22Rv1 (cell line): Measurements from ENCODE around the gene TCTN3.

ENCODE experiments used
- H3K27ac ChIP-seq: fragments of 450-650 bp; 2 replicates; pipeline ENCODE4 v1.5.1; 2017
- CTCF ChIP-seq: fragments of 450-650 bp; IDR thresholded peaks from 2 replicates; pipeline ENCODE4 v1.5.1; 2017; ENCODE audit warnings: mild to moderate bottlenecking
- ZFX ChIP-seq: fragments of 450-650 bp; IDR thresholded peaks from 2 replicates; pipeline ENCODE4 v1.6.1; 2017; ENCODE audit warnings: antibody characterized with exemption, borderline replicate concordance

TCTN3 gene

DNA sequence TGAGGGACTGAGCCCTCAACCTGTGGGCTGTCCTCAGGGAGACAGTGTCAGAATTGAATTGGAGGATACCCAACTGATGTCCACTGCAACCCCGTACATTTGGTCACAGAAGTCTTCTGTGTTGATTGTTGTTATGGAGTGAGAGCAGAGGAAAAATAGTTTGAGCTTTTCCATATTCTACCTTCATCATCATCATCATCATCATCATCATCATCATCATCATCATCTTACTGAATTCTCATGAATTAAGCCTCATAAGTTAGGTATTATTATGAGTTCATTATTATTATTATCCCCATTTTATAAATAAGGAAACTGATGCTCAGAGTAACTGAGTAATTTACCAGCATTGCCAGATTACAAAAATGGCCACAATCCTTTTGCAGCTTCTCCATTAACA is 45.6 kb downstream of the TCTN3 start:
- no peak overlapping the region for H3K27ac ChIP-seq
- TF ChIP-seq CTCF (no peak), ZFX (no peak)

- H3K27ac ChIP-seq = no peak overlapping the region
- no peak for TF ChIP-seq CTCF
- TF ChIP-seq ZFX = no peak
Observed at GRCh38 chr10:95646160-95646559, 47.6 kb downstream of the TCTN3 start.

DNA sequence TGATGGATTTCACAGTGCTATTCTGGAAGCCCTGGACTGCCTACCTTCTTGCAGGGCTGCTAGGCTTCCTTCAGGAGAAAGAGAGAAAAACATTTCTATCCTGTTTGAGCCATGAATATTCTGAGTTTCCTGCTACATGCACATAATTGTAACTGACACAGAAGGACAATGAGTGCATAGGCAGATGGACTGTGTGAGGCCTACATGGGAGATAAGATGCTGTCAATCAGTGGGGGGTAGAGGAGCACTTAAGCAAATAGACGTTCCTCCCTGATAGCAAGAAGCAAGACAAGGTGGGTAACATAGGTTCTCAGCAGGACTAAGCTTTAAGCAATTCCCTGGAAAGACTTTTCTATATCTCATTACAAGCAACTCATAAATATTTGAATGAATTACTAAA is 48.8 kb downstream of the TCTN3 start:
- TF ChIP-seq ZFX = no peak
- TF ChIP-seq CTCF = no peak
- H3K27ac ChIP-seq = no peak overlapping the region

DNA sequence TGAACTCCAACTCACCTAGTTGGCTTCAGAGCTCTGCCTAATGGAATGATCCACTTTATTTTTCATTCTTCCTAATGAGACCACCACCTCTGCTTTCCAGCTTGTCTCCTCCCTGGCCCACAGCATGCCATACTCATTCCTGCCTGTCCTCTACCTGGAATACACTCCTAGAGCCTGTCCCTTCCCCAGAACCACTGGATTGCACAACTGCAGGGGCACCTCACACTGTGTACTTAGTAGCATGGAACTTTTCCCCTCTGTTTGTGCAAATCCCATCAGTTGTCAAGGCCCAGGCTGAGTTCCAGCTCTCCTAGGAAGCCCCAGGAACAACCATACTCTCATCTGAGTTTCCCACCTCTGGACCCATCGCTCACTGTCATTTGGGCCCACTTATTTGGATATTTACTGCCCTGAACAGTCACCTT is 52.8 kb downstream of the TCTN3 start:
- TF ChIP-seq CTCF (no peak), ZFX (no peak)
- no peak overlapping the region for H3K27ac ChIP-seq

- TF ChIP-seq ZFX (no peak), CTCF (no peak)
- H3K27ac ChIP-seq = no peak overlapping the region
Observed at GRCh38 chr10:95637911-95638310, 55.8 kb downstream of the TCTN3 start.

GRCh38 chr10:95637140-95637539 is 56.6 kb downstream of the TCTN3 start:
- H3K27ac ChIP-seq = no peak overlapping the region
- TF ChIP-seq CTCF = no peak
- no peak for TF ChIP-seq ZFX

DNA sequence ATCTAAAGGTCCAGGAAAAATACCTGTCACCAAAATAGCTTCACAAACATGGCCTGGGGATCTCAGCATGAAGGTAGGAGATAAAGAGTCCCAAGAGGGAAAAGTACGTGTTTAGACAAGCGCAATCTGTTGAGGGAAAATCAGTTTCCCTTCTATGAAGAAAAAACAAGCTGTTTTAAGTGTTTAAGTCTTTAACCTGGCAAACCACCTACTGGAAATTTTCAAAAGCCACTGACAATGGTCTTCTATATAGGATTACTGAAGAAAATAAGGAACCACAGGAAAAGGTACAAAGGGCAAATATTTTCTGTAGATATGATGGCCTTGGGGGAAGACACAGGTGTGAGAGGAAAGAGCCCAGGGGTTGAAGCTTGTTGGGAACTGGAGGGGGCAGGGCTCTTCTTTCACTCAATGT is 58.4 kb downstream of the TCTN3 start:
- TF ChIP-seq CTCF (no peak), ZFX (no peak)
- no peak overlapping the region for H3K27ac ChIP-seq
